ENCODE results near the gene SRRM2.
A peak's percentile ranks its signal among the peaks of the same experiment; 100 is the strongest.
"Not testable (repeated sequence)": the region's sequence is repeated elsewhere in the genome, so short reads cannot be mapped to it uniquely, and the experiment has no call there.

The SRRM2 gene

GRCh38 chr16:2720064-2720457 lies 32.4 kb upstream of the SRRM2 start, which contains the start of gene PRSS27:
PRSS27 (minus strand) TSS chr16:2720224; CDS start chr16:2720160, 64 bp downstream.
- H3K27me3 Mint-ChIP-seq (ENCODE audit: low read depth) = peaks cover 4% of the 10 kb centered on the region
- peak within 1 kb of the TSS; percentile 74 for H3K4me3 Mint-ChIP-seq
- peak within 1 kb of the TSS; percentile 83 for H3K27ac Mint-ChIP-seq
- no peak for DNase-seq (ENCODE audit: low spot score)
- H3K4me1 Mint-ChIP-seq (ENCODE audit: low read depth) = peaks cover 5% of the 10 kb centered on the region
- H3K36me3 Mint-ChIP-seq (ENCODE audit: low read depth) = no peaks in the 10 kb centered on the region
- H3K9me3 Mint-ChIP-seq = no peaks in the 10 kb centered on the region

DNA sequence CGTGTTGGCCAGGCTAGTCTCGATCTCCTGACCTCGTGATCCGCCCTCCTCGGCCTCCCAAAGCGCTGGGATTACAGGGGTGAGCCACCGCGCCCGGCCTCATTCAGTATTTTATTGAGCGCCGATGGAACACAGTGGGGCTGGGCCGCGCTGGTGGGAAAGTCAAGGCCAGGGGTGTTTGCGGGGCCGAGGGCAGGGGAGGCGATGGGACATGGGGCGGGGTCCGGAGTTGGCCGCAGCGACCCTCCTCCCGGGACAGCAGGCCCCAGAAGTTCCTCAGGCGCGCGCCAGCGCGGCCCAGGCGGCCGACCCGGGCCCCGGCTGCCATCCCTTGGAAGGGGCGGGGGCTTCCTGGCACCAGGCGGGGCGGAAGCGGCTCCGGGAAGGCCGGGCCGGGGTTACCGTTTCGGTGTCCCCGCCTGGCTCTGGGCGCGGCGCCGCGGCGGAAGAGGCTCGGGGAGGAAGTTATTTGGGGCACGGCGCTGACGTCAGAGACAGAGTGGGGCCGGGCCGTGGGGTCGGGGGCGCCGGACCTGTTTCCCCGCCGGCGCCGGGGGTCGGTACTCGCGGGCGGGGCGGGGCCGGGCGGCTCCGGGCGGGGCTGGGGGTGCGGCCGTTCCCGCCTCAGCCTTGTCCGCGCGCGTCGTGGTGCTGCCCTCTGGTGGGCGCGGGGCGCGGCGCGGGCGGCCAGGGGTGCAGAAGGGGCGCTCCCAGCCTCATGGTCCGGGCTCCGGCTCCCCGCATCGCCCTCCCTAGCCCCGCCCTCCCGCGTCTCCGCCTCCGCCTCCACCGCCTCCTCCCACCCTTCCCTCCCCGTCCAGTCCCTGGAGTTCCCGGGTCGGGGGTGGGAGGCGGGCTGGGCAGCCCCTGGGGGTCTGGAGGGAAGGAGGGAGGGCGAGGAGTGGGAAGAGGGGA lies 31.5 kb upstream of the SRRM2 start:
- DNase-seq (ENCODE audit: low spot score) = peak; percentile 87
- H3K4me3 Mint-ChIP-seq = peak overlapping the region; percentile 74
- no peaks in the 10 kb centered on the region for H3K36me3 Mint-ChIP-seq (ENCODE audit: low read depth)
- H3K27ac Mint-ChIP-seq = peak overlapping the region; percentile 83
- H3K9me3 Mint-ChIP-seq = no peaks in the 10 kb centered on the region
- peaks cover 2% of the 10 kb centered on the region for H3K4me1 Mint-ChIP-seq (ENCODE audit: low read depth)
- H3K27me3 Mint-ChIP-seq (ENCODE audit: low read depth) = peaks cover 3% of the 10 kb centered on the region

GRCh38 chr16:2721634-2722173 lies 30.7 kb upstream of the SRRM2 start:
- not testable (repeated sequence) for H3K4me1 Mint-ChIP-seq (ENCODE audit: low read depth); H3K27me3 Mint-ChIP-seq (ENCODE audit: low read depth); H3K9me3 Mint-ChIP-seq; H3K36me3 Mint-ChIP-seq (ENCODE audit: low read depth); DNase-seq (ENCODE audit: low spot score)
- Mint-ChIP-seq H3K27ac (peak overlapping the region; percentile 31), H3K4me3 (peak overlapping the region; percentile 72)

DNA sequence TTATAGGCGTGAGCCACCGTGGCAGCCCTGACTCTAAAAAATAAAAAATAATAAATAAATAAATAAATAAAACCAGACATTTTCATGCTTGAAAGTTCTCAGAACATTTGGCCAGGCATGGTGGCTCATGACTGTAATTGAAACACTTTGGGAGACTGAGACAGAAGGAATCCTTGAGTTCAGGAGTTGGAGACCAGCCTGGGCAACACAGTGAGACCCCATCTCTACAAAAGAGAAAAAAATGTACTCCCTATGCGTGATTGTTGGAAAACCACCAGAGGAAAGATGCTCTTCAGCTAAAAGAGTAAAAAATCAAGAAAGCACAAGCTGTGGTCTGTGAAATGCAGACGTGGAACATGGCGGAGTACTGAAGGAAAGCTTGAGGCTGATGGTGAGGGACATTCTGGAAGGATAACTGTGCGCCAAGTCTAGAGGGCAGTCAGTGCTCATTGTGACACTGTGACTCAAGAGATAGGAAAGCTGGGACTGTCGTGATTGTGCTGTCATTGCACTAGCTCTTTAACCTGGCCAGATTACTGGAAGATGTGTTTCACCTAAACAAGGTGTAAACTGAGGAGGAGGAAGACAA lies 28.3 kb upstream of the SRRM2 start:
- H3K27me3 Mint-ChIP-seq (ENCODE audit: low read depth) = peaks cover 3% of the 10 kb centered on the region
- no peak for DNase-seq (ENCODE audit: low spot score)
- H3K36me3 Mint-ChIP-seq (ENCODE audit: low read depth) = no peaks in the 10 kb centered on the region
- H3K4me3 Mint-ChIP-seq = no peak overlapping the region
- H3K4me1 Mint-ChIP-seq (ENCODE audit: low read depth) = no peaks in the 10 kb centered on the region
- no peak overlapping the region for H3K27ac Mint-ChIP-seq
- no peaks in the 10 kb centered on the region for H3K9me3 Mint-ChIP-seq

DNA sequence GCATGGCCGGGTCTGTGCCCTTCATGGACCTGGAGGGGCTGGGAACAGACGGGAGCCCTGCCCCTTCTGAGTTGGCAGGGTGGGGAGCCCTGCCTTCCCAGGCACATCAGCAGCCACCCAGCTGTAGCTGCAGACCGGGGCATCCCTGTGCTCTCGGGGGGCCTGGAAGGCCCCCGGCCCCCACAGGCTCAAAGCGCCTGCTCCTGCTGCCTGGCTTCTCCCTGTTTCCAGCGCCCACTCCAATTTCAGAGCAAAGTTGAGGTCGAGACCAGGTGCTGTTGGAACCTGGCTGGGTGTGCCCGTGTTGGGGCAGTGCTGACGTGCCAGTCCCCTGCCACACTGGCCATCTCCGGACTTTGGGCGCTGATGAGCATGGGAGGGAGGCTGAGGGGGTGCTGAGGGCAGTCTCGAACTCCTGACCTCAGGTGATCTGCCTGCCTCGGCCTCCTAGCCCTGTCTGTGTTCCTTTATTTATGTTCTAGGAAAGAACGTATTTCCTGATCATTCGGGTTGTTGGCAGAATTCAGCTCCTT lies 27.6 kb upstream of the SRRM2 start:
- Mint-ChIP-seq H3K4me1 (ENCODE audit: low read depth) (no peaks in the 10 kb centered on the region), H3K9me3 (no peaks in the 10 kb centered on the region), H3K4me3 (no peak overlapping the region), H3K27me3 (ENCODE audit: low read depth) (peaks cover 3% of the 10 kb centered on the region), H3K36me3 (ENCODE audit: low read depth) (no peaks in the 10 kb centered on the region), H3K27ac (no peak overlapping the region)
- DNase-seq (ENCODE audit: low spot score) = no peak

DNA sequence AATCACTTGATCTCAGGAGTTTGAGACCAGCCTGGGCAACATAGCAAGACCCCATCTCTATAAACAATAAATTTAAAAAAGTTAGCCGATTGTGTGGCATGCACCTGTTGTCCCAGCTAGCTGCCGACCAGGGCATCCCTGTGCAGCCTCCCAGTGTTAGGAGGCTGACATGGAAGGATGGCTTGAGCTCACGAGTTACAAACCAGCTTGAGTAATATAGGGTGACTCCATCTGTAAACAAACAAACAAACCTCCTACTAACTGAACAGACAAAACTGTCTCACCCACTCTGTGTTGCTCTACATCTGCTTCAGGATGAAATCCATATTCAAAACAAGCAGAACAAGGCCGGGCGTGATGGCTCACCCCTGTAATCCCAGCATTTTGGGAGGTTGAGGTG lies 25.5 kb upstream of the SRRM2 start:
- H3K4me1 Mint-ChIP-seq (ENCODE audit: low read depth) = no peaks in the 10 kb centered on the region
- no peaks in the 10 kb centered on the region for H3K9me3 Mint-ChIP-seq
- H3K27ac Mint-ChIP-seq = no peak overlapping the region
- DNase-seq (ENCODE audit: low spot score) = no peak
- no peak overlapping the region for H3K4me3 Mint-ChIP-seq
- H3K27me3 Mint-ChIP-seq (ENCODE audit: low read depth) = peaks cover 3% of the 10 kb centered on the region
- no peaks in the 10 kb centered on the region for H3K36me3 Mint-ChIP-seq (ENCODE audit: low read depth)

GRCh38 chr16:2728034-2728433 lies 24.4 kb upstream of the SRRM2 start:
- no peaks in the 10 kb centered on the region for H3K9me3 Mint-ChIP-seq
- no peaks in the 10 kb centered on the region for H3K4me1 Mint-ChIP-seq (ENCODE audit: low read depth)
- no peaks in the 10 kb centered on the region for H3K36me3 Mint-ChIP-seq (ENCODE audit: low read depth)
- DNase-seq (ENCODE audit: low spot score) = no peak
- H3K27ac Mint-ChIP-seq = no peak overlapping the region
- peaks cover 3% of the 10 kb centered on the region for H3K27me3 Mint-ChIP-seq (ENCODE audit: low read depth)
- H3K4me3 Mint-ChIP-seq = no peak overlapping the region

DNA sequence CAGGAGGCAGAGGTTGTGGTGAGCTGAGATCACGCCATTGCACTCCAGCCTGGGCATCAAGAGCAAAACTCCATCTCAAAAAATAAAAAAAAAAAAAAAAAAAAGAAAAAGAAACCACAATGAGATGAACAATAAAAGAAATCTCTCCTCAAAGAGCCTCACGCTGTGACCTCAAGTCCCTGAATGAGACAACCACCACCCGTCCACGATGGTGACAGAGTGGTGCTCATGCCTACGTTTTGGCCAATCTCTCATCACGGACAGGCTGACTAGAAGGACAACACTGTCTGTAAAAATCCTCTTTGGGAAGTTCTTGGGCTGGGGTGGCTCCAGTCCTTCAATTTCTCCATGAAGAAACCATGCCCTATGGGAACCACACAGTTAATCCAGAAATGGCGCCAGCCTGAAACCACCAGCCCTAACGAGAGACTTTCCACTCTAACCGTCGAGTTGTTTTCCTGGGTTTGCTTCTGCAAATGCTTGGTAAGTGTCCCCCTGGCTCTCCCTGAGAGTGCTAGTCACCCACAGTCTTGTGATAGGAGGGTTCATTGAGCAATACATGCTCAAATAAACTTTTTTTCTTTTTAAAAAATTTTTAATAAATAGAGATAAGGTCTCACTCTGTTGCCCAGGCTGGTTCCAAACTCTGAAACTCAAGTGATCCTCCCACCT lies 17.5 kb upstream of the SRRM2 start:
- DNase-seq (ENCODE audit: low spot score) = no peak
- no peaks in the 10 kb centered on the region for H3K36me3 Mint-ChIP-seq (ENCODE audit: low read depth)
- H3K27me3 Mint-ChIP-seq (ENCODE audit: low read depth) = no peaks in the 10 kb centered on the region
- no peaks in the 10 kb centered on the region for H3K4me1 Mint-ChIP-seq (ENCODE audit: low read depth)
- no peak overlapping the region for H3K27ac Mint-ChIP-seq
- H3K4me3 Mint-ChIP-seq = no peak overlapping the region
- no peaks in the 10 kb centered on the region for H3K9me3 Mint-ChIP-seq

DNA sequence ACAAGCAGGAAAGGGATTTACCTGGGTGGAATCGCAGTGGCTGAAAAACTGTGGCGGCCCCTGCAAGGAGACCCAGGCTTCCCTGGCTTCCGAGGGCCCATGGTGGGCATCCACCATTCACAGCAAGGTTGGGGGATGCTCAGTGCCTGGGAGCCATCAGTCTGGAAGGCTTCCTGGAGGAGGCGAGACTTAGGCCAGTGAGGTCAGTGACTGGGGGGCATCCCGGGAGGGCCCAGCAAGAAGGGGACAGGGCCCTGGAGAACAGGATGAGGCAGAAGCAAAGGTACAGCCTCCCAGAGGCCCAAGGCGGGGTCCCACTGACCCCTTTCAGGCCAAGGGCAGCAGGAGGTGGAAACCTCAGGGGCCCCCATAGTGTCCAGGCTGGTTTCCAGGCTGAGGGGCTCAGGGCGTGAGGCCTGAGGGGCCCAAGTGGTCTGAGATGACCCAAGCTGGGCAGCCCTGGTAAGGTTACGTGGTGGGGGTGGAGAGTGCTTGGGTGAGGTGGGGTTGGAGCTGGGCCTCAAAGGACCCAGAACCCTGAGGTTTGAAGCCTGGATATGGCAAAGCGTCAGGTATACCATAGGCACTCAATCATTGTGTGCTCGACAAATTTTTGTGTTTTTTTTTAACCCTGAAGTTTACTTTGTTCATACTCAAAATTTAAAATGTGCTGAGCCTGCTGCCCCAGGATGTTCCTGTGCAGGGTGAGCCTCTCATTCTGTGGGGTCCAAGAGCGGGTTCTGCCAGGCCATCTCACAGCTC lies 15.8 kb upstream of the SRRM2 start:
- Mint-ChIP-seq H3K9me3 (no peaks in the 10 kb centered on the region), H3K4me1 (ENCODE audit: low read depth) (peaks cover 2% of the 10 kb centered on the region), H3K4me3 (no peak overlapping the region), H3K27ac (no peak overlapping the region), H3K36me3 (ENCODE audit: low read depth) (no peaks in the 10 kb centered on the region), H3K27me3 (ENCODE audit: low read depth) (no peaks in the 10 kb centered on the region)
- no peak for DNase-seq (ENCODE audit: low spot score)

DNA sequence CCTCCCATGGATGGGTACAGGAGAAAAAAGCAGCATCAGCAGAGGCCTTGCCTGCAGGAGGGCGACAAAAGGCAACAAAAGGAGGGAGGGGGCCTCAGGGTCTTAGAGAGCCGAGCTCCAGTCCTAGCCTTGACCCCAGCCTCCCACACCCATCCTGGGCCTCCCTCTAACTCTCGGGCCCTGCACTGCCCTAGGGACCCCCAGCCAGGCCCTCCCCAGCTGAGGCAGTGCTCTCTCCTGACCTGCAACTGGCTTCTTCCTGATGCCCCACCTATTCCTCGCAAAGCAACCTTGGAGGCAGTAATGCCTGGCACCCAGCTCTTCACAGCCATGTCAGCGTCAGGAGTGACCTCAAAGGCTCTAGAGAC lies 15.2 kb upstream of the SRRM2 start:
- peaks cover 2% of the 10 kb centered on the region for H3K4me1 Mint-ChIP-seq (ENCODE audit: low read depth)
- no peak for DNase-seq (ENCODE audit: low spot score)
- H3K9me3 Mint-ChIP-seq = no peaks in the 10 kb centered on the region
- no peaks in the 10 kb centered on the region for H3K27me3 Mint-ChIP-seq (ENCODE audit: low read depth)
- H3K27ac Mint-ChIP-seq = no peak overlapping the region
- no peaks in the 10 kb centered on the region for H3K36me3 Mint-ChIP-seq (ENCODE audit: low read depth)
- H3K4me3 Mint-ChIP-seq = no peak overlapping the region

- no peak overlapping the region for H3K27ac Mint-ChIP-seq
- H3K4me3 Mint-ChIP-seq = no peak overlapping the region
- no peaks in the 10 kb centered on the region for H3K9me3 Mint-ChIP-seq
These were observed 14.5 kb upstream of the SRRM2 start for GRCh38 chr16:2737895-2738418.

DNA sequence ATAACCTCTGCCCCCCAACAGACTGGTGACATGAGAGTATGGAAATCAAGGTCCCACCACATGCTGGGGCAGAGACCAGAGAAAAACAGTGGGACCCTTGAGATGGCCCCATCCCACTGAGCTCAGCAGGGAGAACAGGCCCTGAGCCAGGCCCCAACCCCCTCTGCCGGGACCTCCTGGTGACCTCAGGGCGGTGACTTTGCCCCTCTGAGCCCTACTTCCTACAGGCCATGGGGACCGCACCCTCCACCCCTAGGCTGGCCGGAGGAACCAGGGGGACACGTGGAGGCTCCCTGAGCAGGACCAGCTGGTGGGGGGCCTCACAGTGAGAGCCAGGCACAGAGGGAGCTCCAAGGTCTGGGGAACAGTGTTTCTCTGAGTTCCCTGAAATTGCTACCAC lies 13.8 kb upstream of the SRRM2 start:
- H3K27ac Mint-ChIP-seq = no peak overlapping the region
- no peaks in the 10 kb centered on the region for H3K27me3 Mint-ChIP-seq (ENCODE audit: low read depth)
- H3K4me3 Mint-ChIP-seq = no peak overlapping the region
- no peaks in the 10 kb centered on the region for H3K36me3 Mint-ChIP-seq (ENCODE audit: low read depth)
- no peaks in the 10 kb centered on the region for H3K9me3 Mint-ChIP-seq
- H3K4me1 Mint-ChIP-seq (ENCODE audit: low read depth) = peaks cover 2% of the 10 kb centered on the region
- DNase-seq (ENCODE audit: low spot score) = no peak

More at GRCh38 chr16:2737895-2738418, 14.5 kb upstream of the SRRM2 start:
- Mint-ChIP-seq H3K4me1 (ENCODE audit: low read depth) (peaks cover 2% of the 10 kb centered on the region), H3K27me3 (ENCODE audit: low read depth) (no peaks in the 10 kb centered on the region), H3K36me3 (ENCODE audit: low read depth) (no peaks in the 10 kb centered on the region)
- DNase-seq (ENCODE audit: low spot score) = no peak

Measured in T-helper 2 cell treated with Interferon-gamma antibody and Interleukin-4, amounts not matched to agents 5 μg/mL and 100 μg/mL, for 36 hours (primary cell).